K562 (cell line): ENCODE measurements around the gene SIMC1. TPM values are rescaled to one million over a fixed set of nuclear protein-coding genes. Genes with fewer than 3 reads are reported as not detected.

Experiments
- E2F1 ChIP-seq: sonication (generic); formaldehyde crosslinking; IDR thresholded peaks from 2 replicates; pipeline ENCODE4 v1.8.1; 2023; ENCODE audit warnings: mild to moderate bottlenecking, missing genetic modification reagents, moderate library complexity
- FOXP1 ChIP-seq: sonication (generic); formaldehyde crosslinking; IDR thresholded peaks from 2 replicates; pipeline ENCODE4 v1.8.0; 2022; ENCODE audit warnings: mild to moderate bottlenecking, missing genetic modification reagents
- HEY1 ChIP-seq: fragments of 250-450 bp; sonication (Bioruptor Pico); IDR thresholded peaks from 2 replicates; pipeline ENCODE4 v1.5.0; 2020; ENCODE audit warnings: mild to moderate bottlenecking, moderate library complexity, borderline replicate concordance
- KLF13 ChIP-seq: fragments of 450-650 bp; IDR thresholded peaks from 2 replicates; pipeline ENCODE4 v1.6.1; 2016; ENCODE audit warnings: missing genetic modification characterization, low read depth, mild to moderate bottlenecking, missing compliant biosample characterization, moderate library complexity, borderline replicate concordance
- MCM7 ChIP-seq, 2 experiments: fragments of 450-650 bp; IDR thresholded peaks; 2 replicates each; pipeline ENCODE4 v1.6.1; 2016 to 2018
- MECOM ChIP-seq: fragments of 250-450 bp; sonication (Bioruptor Pico); IDR thresholded peaks from 2 replicates; pipeline ENCODE4 v1.8.0; 2022; ENCODE audit warnings: inconsistent platforms
- PPARD ChIP-seq: fragments of 250-450 bp; sonication (Bioruptor Pico); IDR thresholded peaks from 2 replicates; pipeline ENCODE4 v1.8.0; 2022; ENCODE audit warnings: inconsistent platforms, mild to moderate bottlenecking, moderate library complexity
- PRDM10 ChIP-seq: fragments of 450-650 bp; IDR thresholded peaks from 2 replicates; pipeline ENCODE4 v1.6.1; 2018; ENCODE audit not compliant: partially characterized antibody
- RAD51 ChIP-seq: fragments of 450-650 bp; IDR thresholded peaks from 2 replicates; pipeline ENCODE4 v1.7.1; 2016; ENCODE audit warnings: low read depth, mild to moderate bottlenecking, borderline replicate concordance
- SLC30A9 ChIP-seq: fragments of 250-450 bp; sonication (Bioruptor Pico); IDR thresholded peaks from 2 replicates; pipeline ENCODE4 v1.8.0; 2022; ENCODE audit warnings: mild to moderate bottlenecking, moderate library complexity
- SMARCA4 ChIP-seq: fragments of 450-650 bp; IDR thresholded peaks from 2 replicates; pipeline ENCODE4 v1.6.1; 2016
- SRSF3 ChIP-seq: fragments of 200-400 bp; formaldehyde crosslinking; IDR thresholded peaks from 2 replicates; pipeline ENCODE4 v1.6.1; 2016; ENCODE audit warnings: mild to moderate bottlenecking, low read length, moderate library complexity; ENCODE audit not compliant: insufficient read depth
- TCF3 ChIP-seq: sonication (generic); formaldehyde crosslinking; IDR thresholded peaks from 2 replicates; pipeline ENCODE4 v1.4.0; 2020; ENCODE audit warnings: mild to moderate bottlenecking, missing genetic modification reagents
- TEAD1 ChIP-seq, 2 experiments: fragments of 450-650 bp in 1 of 2; sonication (generic) in 1 of 2; formaldehyde crosslinking; IDR thresholded peaks; 2 replicates each; pipeline versions ENCODE4 v1.4.0 to v1.8.0; 2020 to 2022; ENCODE audit warnings: mild to moderate bottlenecking in 2 of 2, missing genetic modification reagents in 1 of 2
- ZBTB26 ChIP-seq: fragments of 450-650 bp; formaldehyde crosslinking; IDR thresholded peaks from 2 replicates; pipeline ENCODE4 v1.4.0; 2022; ENCODE audit warnings: missing genetic modification characterization
- ZNF583 ChIP-seq: fragments of 250-450 bp; sonication (Bioruptor Pico); IDR thresholded peaks from 2 replicates; pipeline ENCODE4 v1.4.0; 2020
- polyA plus RNA-seq, 8 experiments: library from polyadenylated mRNA; depleted of rRNA in 4 of 8; stranded (reverse) in 5 of 8; unstranded in 3 of 8; fragments of >200 nt; fragmentation: Nextera tagmentation in 2 of 8; fragmentation: Illumina TruSeq in 1 of 8; extraction: Ambion mirVana in 2 of 8; extraction: Trizol in 1 of 8; gene quantifications; 2 replicates each; pipeline versions ENCODE4 v1.2.1 to v1.2.3, GENCODE V29; 2011 to 2014; ENCODE audit warnings: inconsistent platforms in 1 of 8, missing spikeins in 1 of 8
- total RNA-seq, 7 experiments: library from RNA; depleted of rRNA in 6 of 7; stranded (reverse); fragments of >200 nt in 6 of 7; fragmentation: Illumina TruSeq in 2 of 7; extraction: Trizol in 2 of 7; gene quantifications; 2 replicates each; pipeline versions ENCODE4 v1.2.1 to v1.2.3, GENCODE V29; 2011 to 2021; ENCODE audit warnings: low replicate concordance in 1 of 7
- TF ChIP-seq, protein P1 (sequence below): fragments of 450-650 bp; IDR thresholded peaks from 2 replicates; pipeline ENCODE4 v1.6.1; 2016; ENCODE audit warnings: low read depth, mild to moderate bottlenecking, moderate library complexity
- TF ChIP-seq, protein P2 (sequence below): sonication (generic); formaldehyde crosslinking; IDR thresholded peaks from 2 replicates; pipeline ENCODE4 v1.8.1; 2023; ENCODE audit warnings: missing genetic modification reagents, mild to moderate bottlenecking, borderline replicate concordance

The SIMC1 gene
- total and polyA plus RNA-seq, 9 of the 15 experiments (the other 6 are each of a cell fraction or from before 2014, with no cell fraction given): 7.2 to 36.3 (median 14.7) TPM

DNA sequence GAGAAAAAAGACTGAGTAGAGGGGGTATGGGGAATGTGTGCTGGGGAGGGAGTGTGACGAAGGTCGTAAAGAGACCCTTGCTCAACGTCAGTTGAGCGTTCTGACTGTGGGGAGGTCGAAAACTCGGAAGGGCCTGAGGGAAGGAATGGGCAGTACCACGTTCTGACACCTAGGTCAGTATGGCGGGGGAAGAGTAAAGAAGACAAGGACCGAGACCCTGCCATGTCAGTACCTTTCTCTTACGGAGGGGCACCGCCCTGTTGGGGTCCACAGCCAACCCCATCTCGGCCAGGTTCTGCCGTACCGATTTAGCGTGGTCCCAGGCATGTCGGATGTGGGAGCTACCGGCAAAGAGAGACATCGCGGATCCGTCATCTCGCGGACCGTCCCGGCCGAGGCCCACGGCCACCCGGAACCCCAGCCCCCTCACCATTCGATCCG, 149.8 kb downstream of the SIMC1 start (continued):
- TF ChIP-seq KLF13 (tag): no peak
- no peak for TF ChIP-seq TEAD1 (CRISPR knock-in tag; IDR thresholded peaks at IDR 0.05)
- TF ChIP-seq PRDM10: no peak
- TF ChIP-seq, protein P1, sequence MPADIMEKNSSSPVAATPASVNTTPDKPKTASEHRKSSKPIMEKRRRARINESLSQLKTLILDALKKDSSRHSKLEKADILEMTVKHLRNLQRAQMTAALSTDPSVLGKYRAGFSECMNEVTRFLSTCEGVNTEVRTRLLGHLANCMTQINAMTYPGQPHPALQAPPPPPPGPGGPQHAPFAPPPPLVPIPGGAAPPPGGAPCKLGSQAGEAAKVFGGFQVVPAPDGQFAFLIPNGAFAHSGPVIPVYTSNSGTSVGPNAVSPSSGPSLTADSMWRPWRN: no peak
- no peak for TF ChIP-seq RAD51
- TF ChIP-seq SLC30A9 (CRISPR knock-in tag): no peak
- TF ChIP-seq ZNF583 (CRISPR knock-in tag): no peak
- no peak for TF ChIP-seq HEY1 (CRISPR knock-in tag)
- no peak for TF ChIP-seq SRSF3
- no peak for TF ChIP-seq MECOM (CRISPR knock-in tag)
- TF ChIP-seq ZBTB26 (CRISPR knock-in tag): no peak
- no peak for TF ChIP-seq E2F1
- TF ChIP-seq SMARCA4: no peak
- peak; percentile 3 for TF ChIP-seq TCF3 (CRISPR knock-in tag)
- TF ChIP-seq PPARD: no peak
- peak; percentile 78; the same call in 1 of the 2 replicates for TF ChIP-seq FOXP1 (CRISPR knock-in tag)
- TF ChIP-seq, protein P2, sequence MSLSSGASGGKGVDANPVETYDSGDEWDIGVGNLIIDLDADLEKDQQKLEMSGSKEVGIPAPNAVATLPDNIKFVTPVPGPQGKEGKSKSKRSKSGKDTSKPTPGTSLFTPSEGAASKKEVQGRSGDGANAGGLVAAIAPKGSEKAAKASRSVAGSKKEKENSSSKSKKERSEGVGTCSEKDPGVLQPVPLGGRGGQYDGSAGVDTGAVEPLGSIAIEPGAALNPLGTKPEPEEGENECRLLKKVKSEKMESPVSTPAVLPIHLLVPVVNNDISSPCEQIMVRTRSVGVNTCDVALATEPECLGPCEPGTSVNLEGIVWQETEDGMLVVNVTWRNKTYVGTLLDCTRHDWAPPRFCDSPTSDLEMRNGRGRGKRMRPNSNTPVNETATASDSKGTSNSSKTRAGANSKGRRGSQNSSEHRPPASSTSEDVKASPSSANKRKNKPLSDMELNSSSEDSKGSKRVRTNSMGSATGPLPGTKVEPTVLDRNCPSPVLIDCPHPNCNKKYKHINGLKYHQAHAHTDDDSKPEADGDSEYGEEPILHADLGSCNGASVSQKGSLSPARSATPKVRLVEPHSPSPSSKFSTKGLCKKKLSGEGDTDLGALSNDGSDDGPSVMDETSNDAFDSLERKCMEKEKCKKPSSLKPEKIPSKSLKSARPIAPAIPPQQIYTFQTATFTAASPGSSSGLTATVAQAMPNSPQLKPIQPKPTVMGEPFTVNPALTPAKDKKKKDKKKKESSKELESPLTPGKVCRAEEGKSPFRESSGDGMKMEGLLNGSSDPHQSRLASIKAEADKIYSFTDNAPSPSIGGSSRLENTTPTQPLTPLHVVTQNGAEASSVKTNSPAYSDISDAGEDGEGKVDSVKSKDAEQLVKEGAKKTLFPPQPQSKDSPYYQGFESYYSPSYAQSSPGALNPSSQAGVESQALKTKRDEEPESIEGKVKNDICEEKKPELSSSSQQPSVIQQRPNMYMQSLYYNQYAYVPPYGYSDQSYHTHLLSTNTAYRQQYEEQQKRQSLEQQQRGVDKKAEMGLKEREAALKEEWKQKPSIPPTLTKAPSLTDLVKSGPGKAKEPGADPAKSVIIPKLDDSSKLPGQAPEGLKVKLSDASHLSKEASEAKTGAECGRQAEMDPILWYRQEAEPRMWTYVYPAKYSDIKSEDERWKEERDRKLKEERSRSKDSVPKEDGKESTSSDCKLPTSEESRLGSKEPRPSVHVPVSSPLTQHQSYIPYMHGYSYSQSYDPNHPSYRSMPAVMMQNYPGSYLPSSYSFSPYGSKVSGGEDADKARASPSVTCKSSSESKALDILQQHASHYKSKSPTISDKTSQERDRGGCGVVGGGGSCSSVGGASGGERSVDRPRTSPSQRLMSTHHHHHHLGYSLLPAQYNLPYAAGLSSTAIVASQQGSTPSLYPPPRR (CRISPR knock-in tag): 0 out of 2 replicates have a peak, but pooled peaks have one; percentile 24
- TF ChIP-seq MCM7 (IDR thresholded peaks at IDR 0.05): no peak
